Activated CD4-positive, alpha-beta T cell treated with anti-CD3 and anti-CD28 coated beads, Interleukin-2, amount 50 U/mL, for 4 hours (primary cell): ENCODE measurements around the gene PSPC1.
"Not testable (repeated sequence)": the region's sequence is repeated elsewhere in the genome, so short reads cannot be mapped to it uniquely, and the experiment has no call there.

Experiments
- DNase-seq, 2 experiments: peaks; one replicate each; pipeline ENCODE4 v3.0.0-alpha.2; 2020

Gene PSPC1

GRCh38 chr13:19763618-19764017 lies 19.1 kb downstream of the PSPC1 start:
- no peak for DNase-seq

- DNase-seq: no peak
These were observed 23.1 kb downstream of the PSPC1 start for GRCh38 chr13:19759669-19760068.

GRCh38 chr13:19742643-19743042 lies 40.1 kb downstream of the PSPC1 start:
- DNase-seq: no peak

GRCh38 chr13:19737844-19738557 lies 44.7 kb downstream of the PSPC1 start:
- no peak for DNase-seq

GRCh38 chr13:19726611-19727010 lies 56.1 kb downstream of the PSPC1 start:
- DNase-seq: no peak

- DNase-seq: no peak
These were observed 57.4 kb downstream of the PSPC1 start for GRCh38 chr13:19725320-19725719.

- no peak for DNase-seq
These were observed 62.7 kb downstream of the PSPC1 start for GRCh38 chr13:19720039-19720438.

- DNase-seq: no peak
These were observed 69.4 kb downstream of the PSPC1 start for GRCh38 chr13:19713186-19713965.

GRCh38 chr13:19709782-19710181 lies 73.0 kb downstream of the PSPC1 start:
- DNase-seq: not testable (repeated sequence)

- DNase-seq: not testable (repeated sequence)
These were observed 73.7 kb downstream of the PSPC1 start for GRCh38 chr13:19709039-19709438.

- DNase-seq: not testable (repeated sequence)
These were observed 78.5 kb downstream of the PSPC1 start for GRCh38 chr13:19704256-19704655.

GRCh38 chr13:19701619-19702018 lies 81.1 kb downstream of the PSPC1 start:
- DNase-seq: not testable (repeated sequence)

- DNase-seq: not testable (repeated sequence)
These were observed 81.8 kb downstream of the PSPC1 start for GRCh38 chr13:19700963-19701362.

GRCh38 chr13:19695829-19696228 lies 86.9 kb downstream of the PSPC1 start:
- DNase-seq: no peak

- no peak for DNase-seq
These were observed 87.3 kb downstream of the PSPC1 start for GRCh38 chr13:19695428-19695827.

GRCh38 chr13:19691447-19691846 lies 91.3 kb downstream of the PSPC1 start:
- not testable (repeated sequence) for DNase-seq

GRCh38 chr13:19685437-19685836 lies 97.3 kb downstream of the PSPC1 start:
- no peak for DNase-seq

- DNase-seq: no peak
These were observed 97.7 kb downstream of the PSPC1 start for GRCh38 chr13:19685034-19685433.

- DNase-seq: no peak
These were observed 101.2 kb downstream of the PSPC1 start for GRCh38 chr13:19681517-19681916.

GRCh38 chr13:19680751-19681150 lies 102.0 kb downstream of the PSPC1 start:
- DNase-seq: no peak

- no peak for DNase-seq
These were observed 106.6 kb downstream of the PSPC1 start for GRCh38 chr13:19676168-19676567.

GRCh38 chr13:19674898-19675297 lies 107.8 kb downstream of the PSPC1 start:
- no peak for DNase-seq

GRCh38 chr13:19673473-19674430 lies 109.0 kb downstream of the PSPC1 start:
- DNase-seq: no peak
